DND-41 (cell line): ENCODE data around the gene ADM.

Source experiments
- EZH2 ChIP-seq: IDR thresholded peaks from 3 replicates; pipeline ENCODE4 v1.6.1; 2012; ENCODE audit warnings: borderline replicate concordance, low read depth, mild to moderate bottlenecking, moderate library complexity, low read length, inconsistent platforms; ENCODE audit not compliant: severe bottlenecking
- TF ChIP-seq, protein P1 (sequence below): IDR thresholded peaks from 2 replicates; pipeline ENCODE4 v1.5.1; 2012; ENCODE audit warnings: borderline replicate concordance, low read length, moderate library complexity, mild to moderate bottlenecking; ENCODE audit not compliant: poor library complexity, severe bottlenecking; ENCODE audit errors: extremely low read depth

DNA sequence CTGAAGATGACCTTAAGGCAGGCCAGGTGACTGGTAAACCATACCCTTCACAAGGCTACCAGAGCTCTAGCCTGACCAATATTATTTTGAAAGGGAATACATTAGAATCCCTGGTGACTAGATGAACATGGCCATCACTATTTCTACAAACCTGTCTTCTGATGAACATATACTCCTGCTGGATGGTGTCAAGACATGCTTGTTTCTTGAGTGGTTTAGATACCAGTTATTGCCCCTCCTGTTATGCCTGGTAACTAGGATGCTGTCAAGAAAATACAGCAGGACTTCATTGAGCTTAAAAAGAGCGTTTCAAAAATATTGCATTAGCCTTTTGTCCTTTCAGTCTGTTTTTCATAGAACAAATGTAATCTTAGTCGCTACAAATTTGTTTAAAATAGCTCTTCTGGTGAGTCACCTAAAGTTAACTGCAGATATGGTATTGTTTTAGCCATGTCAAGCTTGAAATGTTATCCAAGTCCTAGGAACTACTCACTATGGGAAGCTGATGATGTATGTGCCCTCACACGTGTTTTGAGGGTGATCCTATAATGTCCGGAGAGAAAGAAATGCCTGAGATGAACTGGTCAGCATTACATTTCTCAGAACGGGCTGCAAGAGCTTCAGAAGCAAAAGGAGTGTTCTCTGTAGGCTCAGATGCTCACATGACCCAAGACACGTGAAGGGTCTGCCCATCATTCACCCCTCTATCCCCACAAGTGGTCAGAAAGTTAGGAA lies 20.6 kb downstream of the ADM start:
- TF ChIP-seq, protein P1, sequence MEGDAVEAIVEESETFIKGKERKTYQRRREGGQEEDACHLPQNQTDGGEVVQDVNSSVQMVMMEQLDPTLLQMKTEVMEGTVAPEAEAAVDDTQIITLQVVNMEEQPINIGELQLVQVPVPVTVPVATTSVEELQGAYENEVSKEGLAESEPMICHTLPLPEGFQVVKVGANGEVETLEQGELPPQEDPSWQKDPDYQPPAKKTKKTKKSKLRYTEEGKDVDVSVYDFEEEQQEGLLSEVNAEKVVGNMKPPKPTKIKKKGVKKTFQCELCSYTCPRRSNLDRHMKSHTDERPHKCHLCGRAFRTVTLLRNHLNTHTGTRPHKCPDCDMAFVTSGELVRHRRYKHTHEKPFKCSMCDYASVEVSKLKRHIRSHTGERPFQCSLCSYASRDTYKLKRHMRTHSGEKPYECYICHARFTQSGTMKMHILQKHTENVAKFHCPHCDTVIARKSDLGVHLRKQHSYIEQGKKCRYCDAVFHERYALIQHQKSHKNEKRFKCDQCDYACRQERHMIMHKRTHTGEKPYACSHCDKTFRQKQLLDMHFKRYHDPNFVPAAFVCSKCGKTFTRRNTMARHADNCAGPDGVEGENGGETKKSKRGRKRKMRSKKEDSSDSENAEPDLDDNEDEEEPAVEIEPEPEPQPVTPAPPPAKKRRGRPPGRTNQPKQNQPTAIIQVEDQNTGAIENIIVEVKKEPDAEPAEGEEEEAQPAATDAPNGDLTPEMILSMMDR: no peak
- TF ChIP-seq EZH2: no peak
